Activated naive CD4-positive, alpha-beta T cell treated with anti-CD3 and anti-CD28 coated beads for 36 hours (primary cell): ENCODE data around the gene PLXDC1. TPM values are rescaled to one million over a fixed set of nuclear protein-coding genes. Genes with fewer than 3 reads are reported as not detected.

Experiments
- CTCF ChIA-PET: fragments of 350-600 bp; sonication (Branson Sonifier 250); formaldehyde crosslinking; loops from one replicate; lab custom pipeline; 2021; ENCODE audit warnings: antibody characterized with exemption; lab: Charles Lee
- DNase-seq: peaks from one replicate; pipeline ENCODE4 v3.0.0-alpha.2; 2020
- H3K27ac Mint-ChIP-seq: one replicate; pipeline ENCODE4 v1.8.0; 2021; ENCODE audit warnings: mild to moderate bottlenecking, mixed read lengths
- H3K27me3 Mint-ChIP-seq: one replicate; pipeline ENCODE4 v1.8.0; 2021; ENCODE audit warnings: low read depth, mixed read lengths
- H3K36me3 Mint-ChIP-seq: one replicate; pipeline ENCODE4 v1.8.0; 2021; ENCODE audit warnings: low read depth, mixed read lengths
- H3K4me1 Mint-ChIP-seq: one replicate; pipeline ENCODE4 v1.8.0; 2021; ENCODE audit warnings: low read depth, mixed read lengths
- H3K4me3 Mint-ChIP-seq: one replicate; pipeline ENCODE4 v1.8.0; 2021; ENCODE audit warnings: mild to moderate bottlenecking, moderate library complexity, mixed read lengths
- H3K9me3 Mint-ChIP-seq: one replicate; pipeline ENCODE4 v1.8.0; 2021; ENCODE audit warnings: mixed read lengths
- intact Hi-C: fragments of 100-400 bp; cut with micrococcal nuclease; formaldehyde crosslinking; loops from one replicate; pipeline ENCODE4 v1.15.1; 2023
- total RNA-seq, 2 experiments: library from RNA; stranded (reverse); gene quantifications; one replicate each; pipeline ENCODE4 v1.2.3, GENCODE V29; 2021

Gene PLXDC1
- total RNA-seq, 2 experiments from 2014 or later = 1.2 to 1.4 TPM

DNA sequence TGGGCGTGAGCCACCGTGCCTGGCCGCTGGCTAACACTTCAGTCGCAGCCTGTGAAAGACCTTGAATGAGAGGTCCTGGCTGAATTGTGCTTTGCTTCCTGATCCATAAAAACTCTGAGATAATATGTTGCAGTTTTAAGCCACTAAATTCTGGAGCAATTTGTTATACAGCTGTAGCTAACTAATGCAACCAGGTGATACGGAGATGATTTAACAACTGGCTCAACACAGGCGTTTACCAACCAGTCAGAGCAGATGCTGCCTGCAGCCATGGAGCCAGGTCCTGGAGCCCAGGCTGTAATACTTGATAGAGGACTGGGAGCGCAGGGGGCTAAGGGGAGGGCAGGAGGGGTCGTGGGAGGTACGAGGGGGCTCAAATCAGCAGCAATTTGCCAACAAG, 50.9 kb downstream of the PLXDC1 start:
- Mint-ChIP-seq H3K36me3 (no peaks in the 10 kb centered on the region), H3K4me3 (no peak overlapping the region), H3K27ac (no peak overlapping the region), H3K9me3 (no peaks in the 10 kb centered on the region), H3K27me3 (no peaks in the 10 kb centered on the region), H3K4me1 (peaks cover 48% of the 10 kb centered on the region)
- no peak for DNase-seq
- CTCF ChIA-PET = interaction anchor here (0.9 to 1.2 kb wide), 3 partner anchors 30 to 117 kb away, joined by 3 to 4 read pairs (median 3); no protein-coding TSS in a partner anchor
- intact Hi-C loops = no loop called here

GRCh38 chr17:39099663-39100286, 51.7 kb downstream of the PLXDC1 start:
- DNase-seq = no peak
- no peak overlapping the region for H3K27ac Mint-ChIP-seq
- H3K4me3 Mint-ChIP-seq = no peak overlapping the region
- no peaks in the 10 kb centered on the region for H3K9me3 Mint-ChIP-seq
- no peaks in the 10 kb centered on the region for H3K36me3 Mint-ChIP-seq
- peaks cover 54% of the 10 kb centered on the region for H3K4me1 Mint-ChIP-seq
- H3K27me3 Mint-ChIP-seq = no peaks in the 10 kb centered on the region
- intact Hi-C loops = loop anchor here (10.0 kb wide), 1 partner anchor 65 kb away; no protein-coding TSS in a partner anchor
- CTCF ChIA-PET = interaction anchor here (1.2 kb wide), 2 partner anchors 29 to 117 kb away, joined by 3 to 4 read pairs; no protein-coding TSS in a partner anchor

- intact Hi-C loops = loop anchor here (10.0 kb wide), 1 partner anchor 64 kb away; no protein-coding TSS in a partner anchor
- H3K4me3 Mint-ChIP-seq = no peak overlapping the region
- no peaks in the 10 kb centered on the region for H3K36me3 Mint-ChIP-seq
- CTCF ChIA-PET = no interaction called here
- peaks cover 66% of the 10 kb centered on the region for H3K4me1 Mint-ChIP-seq
- no peaks in the 10 kb centered on the region for H3K27me3 Mint-ChIP-seq
- no peak overlapping the region for H3K27ac Mint-ChIP-seq
- no peaks in the 10 kb centered on the region for H3K9me3 Mint-ChIP-seq
- DNase-seq = no peak
Measured at GRCh38 chr17:39098588-39098987, 52.8 kb downstream of the PLXDC1 start.

DNA sequence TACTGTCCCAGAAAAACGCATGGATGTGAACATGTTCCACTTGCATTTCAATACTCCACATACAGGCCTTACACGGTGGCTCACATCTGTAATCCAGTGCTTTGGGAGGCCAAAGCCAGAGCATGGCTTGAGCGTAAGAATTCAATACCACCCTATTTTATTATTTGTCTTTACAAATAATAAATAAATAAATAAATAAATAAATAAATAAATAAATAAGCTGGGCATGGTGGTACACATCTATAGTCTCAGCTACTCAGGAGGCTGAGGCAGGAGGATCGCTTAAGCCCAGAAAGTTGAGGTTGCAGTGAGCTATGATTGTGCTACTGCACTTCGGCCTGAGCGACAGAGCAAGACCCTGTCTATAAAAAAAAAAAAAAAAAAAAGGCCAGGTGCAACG, 53.9 kb downstream of the PLXDC1 start:
- H3K27ac Mint-ChIP-seq = no peak overlapping the region
- peaks cover 71% of the 10 kb centered on the region for H3K4me1 Mint-ChIP-seq
- DNase-seq = no peak
- no peak overlapping the region for H3K4me3 Mint-ChIP-seq
- H3K9me3 Mint-ChIP-seq = no peaks in the 10 kb centered on the region
- CTCF ChIA-PET = interaction anchor here (1.1 kb wide), 1 partner anchor 56 kb away, joined by 5 read pairs; no protein-coding TSS in a partner anchor
- H3K36me3 Mint-ChIP-seq = no peaks in the 10 kb centered on the region
- intact Hi-C loops = loop anchor here (10.0 kb wide), 1 partner anchor 63 kb away; no protein-coding TSS in a partner anchor
- H3K27me3 Mint-ChIP-seq = no peaks in the 10 kb centered on the region

GRCh38 chr17:39097150-39097519, 54.3 kb downstream of the PLXDC1 start:
- no peaks in the 10 kb centered on the region for H3K9me3 Mint-ChIP-seq
- no peaks in the 10 kb centered on the region for H3K27me3 Mint-ChIP-seq
- no peak for DNase-seq
- no peak overlapping the region for H3K27ac Mint-ChIP-seq
- H3K36me3 Mint-ChIP-seq = no peaks in the 10 kb centered on the region
- H3K4me1 Mint-ChIP-seq = peaks cover 71% of the 10 kb centered on the region
- CTCF ChIA-PET = interaction anchor here (0.6 to 1.1 kb wide), 3 partner anchors 56 to 114 kb away, joined by 3 to 5 read pairs (median 5); no protein-coding TSS in a partner anchor
- H3K4me3 Mint-ChIP-seq = no peak overlapping the region
- intact Hi-C loops = loop anchor here (10.0 kb wide), 1 partner anchor 62 kb away; no protein-coding TSS in a partner anchor

GRCh38 chr17:39096508-39097149, 54.8 kb downstream of the PLXDC1 start:
- peaks cover 71% of the 10 kb centered on the region for H3K4me1 Mint-ChIP-seq
- CTCF ChIA-PET = interaction anchor here (0.6 to 1.1 kb wide), 4 partner anchors 37 to 114 kb away, joined by 3 to 5 read pairs (median 3); no protein-coding TSS in a partner anchor

GRCh38 chr17:39095309-39095686, 56.1 kb downstream of the PLXDC1 start:
- intact Hi-C loops = loop anchor here (10.0 kb wide), 1 partner anchor 60 kb away; no protein-coding TSS in a partner anchor
- Mint-ChIP-seq H3K4me3 (no peak overlapping the region), H3K36me3 (no peaks in the 10 kb centered on the region), H3K27me3 (no peaks in the 10 kb centered on the region), H3K27ac (no peak overlapping the region), H3K4me1 (peaks cover 71% of the 10 kb centered on the region), H3K9me3 (no peaks in the 10 kb centered on the region)
- CTCF ChIA-PET = interaction anchor here (1.0 to 1.1 kb wide), 2 partner anchors 35 to 114 kb away, joined by 3 to 4 read pairs; no protein-coding TSS in a partner anchor
- no peak for DNase-seq

More at GRCh38 chr17:39096508-39097149, 54.8 kb downstream of the PLXDC1 start:
- DNase-seq = peak; percentile 51
- intact Hi-C loops = loop anchor here (10.0 kb wide), 1 partner anchor 62 kb away; no protein-coding TSS in a partner anchor
- Mint-ChIP-seq H3K4me3 (peak overlapping the region; percentile 5), H3K36me3 (no peaks in the 10 kb centered on the region), H3K27ac (peak overlapping the region; percentile 47), H3K9me3 (no peaks in the 10 kb centered on the region), H3K27me3 (no peaks in the 10 kb centered on the region)

- CTCF ChIA-PET = interaction anchor here (1.0 to 1.1 kb wide), 2 partner anchors 54 to 114 kb away, joined by 3 to 4 read pairs; no protein-coding TSS in a partner anchor
- H3K9me3 Mint-ChIP-seq = no peaks in the 10 kb centered on the region
- peaks cover 74% of the 10 kb centered on the region for H3K4me1 Mint-ChIP-seq
- peak overlapping the region; percentile 47 for H3K27ac Mint-ChIP-seq
- no peaks in the 10 kb centered on the region for H3K27me3 Mint-ChIP-seq
- no peak for DNase-seq
- H3K4me3 Mint-ChIP-seq = no peak overlapping the region
- H3K36me3 Mint-ChIP-seq = no peaks in the 10 kb centered on the region
- intact Hi-C loops = loop anchor here (5.0 to 10.0 kb wide), 2 partner anchors 60 to 222 kb away; partner anchors contain the start of gene LASP1
Measured at GRCh38 chr17:39094607-39095308, 56.7 kb downstream of the PLXDC1 start.

- H3K4me1 Mint-ChIP-seq = peaks cover 71% of the 10 kb centered on the region
- DNase-seq = no peak
Measured at GRCh38 chr17:39092692-39093230, 58.7 kb downstream of the PLXDC1 start.

DNA sequence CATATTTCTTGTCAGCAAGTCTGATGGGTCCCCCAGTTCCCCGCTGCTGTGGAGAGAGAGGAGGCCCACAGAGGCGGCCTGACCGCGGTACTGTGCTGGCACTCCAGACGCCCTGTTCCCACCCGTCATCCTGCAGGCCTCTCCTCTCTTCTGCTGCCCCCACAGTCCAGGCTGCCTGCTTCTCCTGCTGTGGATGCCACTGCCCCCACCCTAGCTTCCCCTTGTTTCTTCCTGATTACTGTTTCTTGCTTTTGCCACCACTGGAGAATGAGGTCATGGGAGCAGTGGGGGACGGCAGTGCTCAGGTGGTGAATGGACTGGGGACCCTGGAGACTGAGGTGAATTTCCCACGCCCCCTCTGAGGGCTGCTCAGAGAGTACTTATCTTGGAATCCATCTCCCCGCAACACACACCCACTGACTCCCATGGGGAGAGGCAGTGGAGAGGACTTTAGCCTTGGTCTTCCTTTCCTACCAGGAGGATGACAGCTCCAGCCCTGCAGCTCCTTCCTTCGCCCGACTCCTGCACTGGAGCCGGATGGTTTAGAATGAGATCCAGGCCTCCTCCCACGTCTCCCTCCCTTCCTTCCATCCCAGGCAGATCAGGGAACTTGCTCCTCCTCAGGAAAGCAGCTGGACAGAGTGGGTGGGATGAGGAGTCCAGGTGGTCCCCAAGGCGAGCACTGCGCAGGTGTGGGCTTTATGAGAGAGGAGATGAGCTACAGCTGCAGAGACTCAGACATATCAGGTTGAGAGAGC, 60.4 kb downstream of the PLXDC1 start:
- CTCF ChIA-PET = interaction anchor here (0.6 to 1.3 kb wide), 3 partner anchors 8 to 108 kb away, joined by 4 to 7 read pairs (median 5); no protein-coding TSS in a partner anchor
- H3K4me1 Mint-ChIP-seq = peaks cover 58% of the 10 kb centered on the region
- H3K27ac Mint-ChIP-seq = no peak overlapping the region
- H3K27me3 Mint-ChIP-seq = no peaks in the 10 kb centered on the region
- no peak for DNase-seq
- H3K36me3 Mint-ChIP-seq = no peaks in the 10 kb centered on the region
- intact Hi-C loops = loop anchor here (5.0 to 10.0 kb wide), 2 partner anchors 56 to 219 kb away; partner anchors contain the start of gene LASP1
- no peaks in the 10 kb centered on the region for H3K9me3 Mint-ChIP-seq
- no peak overlapping the region for H3K4me3 Mint-ChIP-seq

More at GRCh38 chr17:39092692-39093230, 58.7 kb downstream of the PLXDC1 start:
- no peaks in the 10 kb centered on the region for H3K36me3 Mint-ChIP-seq
- peak overlapping the region; percentile 64 for H3K4me3 Mint-ChIP-seq
- H3K27ac Mint-ChIP-seq = peak overlapping the region; percentile 42
- no peaks in the 10 kb centered on the region for H3K27me3 Mint-ChIP-seq
- CTCF ChIA-PET = interaction anchor here (0.6 to 1.5 kb wide), 12 partner anchors 10 to 293 kb away, joined by 3 to 5 read pairs (median 3); no protein-coding TSS in a partner anchor
- H3K9me3 Mint-ChIP-seq = no peaks in the 10 kb centered on the region
- intact Hi-C loops = loop anchor here (1.0 to 10.0 kb wide), 5 partner anchors 36 to 220 kb away; partner anchors contain the start of gene LASP1

DNA sequence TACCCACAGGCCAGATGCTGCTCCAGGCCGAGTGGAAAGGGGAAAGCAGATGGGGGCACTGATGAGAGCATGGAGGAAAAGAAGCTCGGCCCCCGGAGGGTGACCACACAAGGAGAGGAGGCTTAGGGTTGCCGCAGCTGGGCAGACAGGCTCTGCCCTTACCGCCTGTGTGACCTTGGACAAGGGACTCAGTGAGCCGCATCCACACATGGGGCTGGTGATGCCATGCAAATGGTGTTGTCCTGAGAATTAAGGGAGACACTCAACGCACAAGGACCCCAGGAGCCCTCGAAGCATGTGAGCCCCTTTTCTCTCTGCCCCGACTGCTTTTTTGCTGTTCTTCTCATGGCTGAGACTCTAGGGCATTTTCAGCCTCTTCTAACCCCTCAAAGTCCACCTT, 61.0 kb downstream of the PLXDC1 start:
- no peak overlapping the region for H3K27ac Mint-ChIP-seq
- H3K4me3 Mint-ChIP-seq = no peak overlapping the region
- no peaks in the 10 kb centered on the region for H3K27me3 Mint-ChIP-seq
- DNase-seq = no peak
- intact Hi-C loops = loop anchor here (5.0 to 10.0 kb wide), 2 partner anchors 56 to 218 kb away; partner anchors contain the start of gene LASP1
- H3K36me3 Mint-ChIP-seq = no peaks in the 10 kb centered on the region
- peaks cover 52% of the 10 kb centered on the region for H3K4me1 Mint-ChIP-seq
- H3K9me3 Mint-ChIP-seq = no peaks in the 10 kb centered on the region
- CTCF ChIA-PET = interaction anchor here (1.3 kb wide), 1 partner anchor 106 kb away, joined by 5 read pairs; no protein-coding TSS in a partner anchor
